Raji (cell line): ENCODE measurements around the gene COL27A1.

Experiments used
- POLR2A ChIP-seq: IDR thresholded peaks from 2 replicates; pipeline ENCODE4 v1.6.1; 2011; ENCODE audit warnings: low read depth, low read length, control low read depth; ENCODE audit not compliant: insufficient read depth

COL27A1 gene

DNA sequence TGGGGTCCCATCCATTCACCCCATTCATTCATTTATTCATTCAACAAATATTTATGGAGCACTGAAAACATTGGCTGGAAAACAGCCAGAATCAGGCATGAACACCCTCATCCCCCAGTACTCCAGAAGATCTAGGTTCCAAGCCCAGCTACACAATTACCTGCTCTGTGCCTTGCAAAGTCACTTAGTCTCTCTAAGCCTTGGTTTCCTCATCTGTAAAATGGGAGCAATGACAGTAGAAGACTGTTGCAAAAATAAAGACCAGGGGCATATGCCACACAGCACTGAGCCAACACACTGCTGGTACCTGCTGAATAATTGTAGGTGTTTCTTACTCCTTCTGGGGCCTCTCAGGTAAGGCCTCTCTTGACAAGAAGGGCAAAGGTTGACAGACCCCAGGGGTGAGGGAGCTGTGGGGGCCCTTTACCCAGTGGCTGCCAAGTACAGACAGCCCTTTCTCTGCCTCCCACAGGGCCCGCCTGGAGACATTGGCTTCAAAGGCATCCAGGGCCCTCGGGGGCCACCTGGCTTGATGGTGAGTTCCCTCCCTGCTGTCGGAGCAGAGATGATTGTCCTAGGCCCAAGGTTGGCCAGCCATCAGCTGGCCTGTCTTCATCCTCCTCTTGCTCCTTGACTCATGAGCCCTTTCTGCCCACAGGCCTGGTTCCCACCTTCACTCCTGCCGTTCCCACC lies 145.0 kb downstream of the COL27A1 start:
- no peak for TF ChIP-seq POLR2A

GRCh38 chr9:114300846-114301797 lies 145.8 kb downstream of the COL27A1 start:
- TF ChIP-seq POLR2A = no peak

DNA sequence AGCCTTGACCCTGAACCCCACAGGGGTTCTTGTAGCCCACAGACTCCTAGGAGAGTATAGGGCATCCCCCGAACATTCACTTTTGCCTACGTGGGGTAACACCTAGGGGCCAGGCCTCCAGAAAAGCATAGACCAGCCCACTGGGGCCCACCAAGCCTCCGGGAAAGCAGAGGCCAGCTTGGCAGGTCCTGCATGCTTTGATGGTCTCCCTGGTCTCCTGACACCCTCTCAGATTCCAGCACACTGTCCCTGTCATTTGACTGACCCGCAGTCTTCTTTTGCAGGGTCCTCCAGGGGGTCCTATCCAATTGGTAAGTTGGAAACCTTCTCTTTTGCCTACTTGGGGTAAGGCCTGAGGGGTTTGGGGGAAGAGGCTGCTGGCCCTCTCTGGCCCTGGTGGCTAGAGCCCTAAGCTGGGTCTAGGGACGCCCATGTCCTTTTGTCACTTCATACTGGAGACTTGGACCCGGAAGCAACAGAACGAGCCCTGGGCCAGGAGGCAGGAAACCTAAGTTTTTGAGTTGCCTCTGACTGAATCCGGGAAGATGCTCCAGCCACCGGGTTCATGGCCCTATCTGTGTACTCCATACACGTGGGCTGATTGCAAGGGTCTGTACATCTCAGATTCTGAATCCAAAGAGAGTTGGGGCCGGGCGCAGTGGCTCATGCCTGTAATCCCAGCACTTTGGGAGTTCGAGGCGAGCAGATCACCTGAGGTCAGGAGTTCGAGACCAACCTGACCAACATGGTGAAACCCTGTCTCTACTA lies 146.6 kb downstream of the COL27A1 start:
- no peak for TF ChIP-seq POLR2A

DNA sequence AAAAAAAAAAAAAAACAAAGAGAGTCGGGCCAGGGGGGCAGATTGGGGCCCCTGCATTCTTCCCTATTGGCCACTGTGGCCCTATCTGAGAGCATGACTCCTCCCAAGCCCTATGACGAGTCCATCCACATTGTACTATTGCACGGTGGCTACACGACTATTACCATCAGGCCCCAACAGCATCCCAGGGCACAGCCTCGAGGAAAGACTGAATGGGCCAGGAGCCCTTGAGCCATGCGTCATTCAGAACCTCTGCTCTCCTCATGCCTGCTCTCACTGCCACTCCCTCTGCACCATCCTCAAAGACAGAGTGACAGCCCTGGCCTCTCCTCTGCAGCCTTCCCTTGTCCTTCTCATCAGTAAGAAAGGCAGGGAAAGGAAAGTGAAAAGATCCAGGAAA lies 147.4 kb downstream of the COL27A1 start:
- TF ChIP-seq POLR2A = no peak

DNA sequence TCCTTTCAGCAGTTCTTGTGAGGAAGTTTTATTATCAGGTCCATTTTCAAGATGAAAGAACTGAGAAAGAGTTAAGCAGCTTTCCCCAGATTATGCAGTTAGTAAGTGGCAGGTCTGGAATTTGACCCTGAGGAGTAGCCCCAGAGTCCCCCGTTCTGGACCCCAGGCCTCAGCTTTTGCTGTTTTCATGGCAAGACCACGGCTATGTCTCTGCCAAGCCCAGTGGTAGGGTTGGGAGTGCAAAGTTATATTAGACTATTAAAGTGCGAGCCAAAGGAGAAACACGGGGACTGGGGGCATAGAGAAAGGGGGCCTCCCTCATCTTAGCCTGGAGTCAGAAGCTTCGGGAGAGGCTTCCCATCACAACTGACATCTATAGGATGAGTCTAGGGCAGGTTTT lies 148.2 kb downstream of the COL27A1 start:
- TF ChIP-seq POLR2A = no peak

DNA sequence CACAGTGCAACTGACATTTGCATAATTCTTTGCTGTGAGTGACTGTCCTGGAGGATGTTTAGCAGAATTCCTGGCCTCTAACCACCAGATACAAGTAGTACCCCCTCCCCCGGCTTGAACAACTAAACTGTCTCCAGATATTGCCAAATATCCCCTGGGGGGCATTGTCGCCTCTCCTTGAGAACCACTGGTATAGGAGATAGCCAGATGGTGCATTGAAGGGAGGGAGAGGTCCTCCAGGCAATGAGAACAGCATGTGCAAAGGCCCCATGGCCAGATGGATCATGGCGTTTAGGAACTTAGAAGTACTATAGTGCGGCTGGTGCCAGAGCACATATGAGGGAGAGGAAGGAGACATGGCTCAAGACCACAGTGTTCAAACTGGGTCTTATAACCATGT lies 148.6 kb downstream of the COL27A1 start:
- TF ChIP-seq POLR2A = no peak

GRCh38 chr9:114304416-114305188 lies 149.3 kb downstream of the COL27A1 start:
- no peak for TF ChIP-seq POLR2A

- TF ChIP-seq POLR2A = no peak
These were observed 152.5 kb downstream of the COL27A1 start for GRCh38 chr9:114307899-114308267.

GRCh38 chr9:114308361-114308950 lies 153.1 kb downstream of the COL27A1 start:
- no peak for TF ChIP-seq POLR2A

DNA sequence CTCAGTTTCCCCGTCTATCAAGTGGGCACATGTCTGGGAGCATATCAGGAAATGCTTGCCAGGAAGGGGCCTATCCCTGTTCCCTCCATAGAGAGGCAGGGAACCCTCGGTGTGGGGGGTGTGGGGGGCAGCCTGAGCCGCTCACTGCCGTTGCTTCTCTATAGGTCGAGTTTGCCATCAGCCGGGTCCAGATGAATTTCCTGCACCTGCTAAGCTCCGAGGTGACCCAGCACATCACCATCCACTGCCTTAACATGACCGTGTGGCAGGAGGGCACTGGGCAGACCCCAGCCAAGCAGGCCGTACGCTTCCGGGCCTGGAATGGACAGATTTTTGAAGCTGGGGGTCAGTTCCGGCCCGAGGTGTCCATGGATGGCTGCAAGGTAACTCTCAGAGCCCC lies 153.8 kb downstream of the COL27A1 start:
- TF ChIP-seq POLR2A = no peak

- TF ChIP-seq POLR2A = no peak
These were observed 155.4 kb downstream of the COL27A1 start for GRCh38 chr9:114310471-114311450.

- no peak for TF ChIP-seq POLR2A
These were observed 156.5 kb downstream of the COL27A1 start for GRCh38 chr9:114311571-114312512.
